T-helper 1 cell treated with Interleukin-12 subunit alpha and Interleukin-12 subunit beta and Interleukin-4 antibody, amounts not matched to agents 30 ng/mL and 1 ng/mL, for 36 hours (primary cell): Measurements from ENCODE around the gene FAM174A. TPM values are rescaled to one million over a fixed set of nuclear protein-coding genes. Genes with fewer than 3 reads are reported as not detected.
"Not testable (repeated sequence)": the region's sequence is repeated elsewhere in the genome, so short reads cannot be mapped to it uniquely, and the experiment has no call there.

Experiments
- intact Hi-C: fragments of 100-400 bp; cut with micrococcal nuclease; formaldehyde crosslinking; loops from one replicate; pipeline ENCODE4 v1.15.1; 2024
- total RNA-seq: library from RNA; stranded (reverse); gene quantifications from 2 replicates; pipeline ENCODE4 v1.2.3, GENCODE V29; 2022

The FAM174A gene
- total RNA-seq, 1 donor from 2014 or later = 6.8 TPM

DNA sequence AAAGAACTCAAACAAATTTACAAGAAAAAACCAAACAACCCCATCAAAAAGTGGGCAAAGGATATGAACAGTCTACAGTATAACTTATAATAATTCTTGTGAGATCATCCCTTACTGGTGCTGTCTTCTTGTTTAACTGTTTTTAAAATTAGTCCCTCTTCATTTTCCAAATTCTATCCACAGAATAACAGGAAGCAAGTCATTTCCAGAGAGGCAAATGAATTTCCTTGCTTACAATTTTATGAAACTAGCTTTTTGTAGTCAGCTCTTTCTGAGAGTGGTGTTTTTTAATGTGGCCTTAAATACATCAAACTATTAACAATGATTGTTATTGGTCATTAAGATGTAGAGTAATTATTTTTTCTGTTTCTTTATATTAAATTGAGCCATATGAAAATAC, 40.6 kb downstream of the FAM174A start:
- intact Hi-C loops = no loop called here

DNA sequence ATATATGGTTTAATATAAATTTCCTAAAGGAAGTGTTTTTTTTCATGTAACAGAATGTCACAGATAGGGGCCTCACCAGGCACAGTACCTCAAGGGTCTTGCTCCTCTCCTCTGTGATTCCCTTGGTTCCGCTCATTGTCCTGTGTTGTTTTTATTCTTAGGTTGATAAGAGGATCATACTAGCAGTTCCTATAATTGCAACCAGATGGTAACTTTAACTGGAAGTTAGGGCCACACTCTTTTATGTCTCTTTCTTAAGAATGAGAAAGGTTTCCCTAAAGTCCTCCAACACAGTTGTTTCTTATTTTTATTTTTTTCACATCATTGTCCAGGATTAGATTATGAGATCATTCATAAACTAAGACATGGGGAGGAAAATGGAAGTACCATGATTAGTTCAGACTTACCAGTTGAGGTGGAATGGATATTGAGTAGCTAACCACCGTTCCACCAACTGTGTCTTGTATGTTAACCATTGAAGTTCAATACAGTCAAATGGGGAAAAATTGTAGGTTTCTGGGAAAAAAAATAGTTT, 41.1 kb downstream of the FAM174A start:
- intact Hi-C loops = no loop called here

DNA sequence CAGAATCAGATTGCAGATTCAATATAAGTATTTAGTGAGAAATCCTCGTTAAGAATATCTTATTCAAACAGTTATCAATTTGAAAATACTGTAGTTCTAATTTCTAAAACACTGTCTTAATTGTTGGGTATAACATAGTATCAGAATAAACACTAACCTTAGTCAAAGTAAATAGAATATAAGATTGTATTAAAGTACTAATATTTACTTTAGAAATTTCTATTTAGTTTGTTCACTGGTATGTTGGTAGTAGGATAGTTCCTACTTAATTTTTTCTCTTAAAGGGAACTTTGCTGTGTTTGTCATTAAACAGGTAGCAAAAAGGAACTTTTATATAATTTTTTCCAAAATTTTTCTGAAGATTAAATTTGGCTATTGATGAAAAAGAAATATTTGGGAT, 42.3 kb downstream of the FAM174A start:
- intact Hi-C loops = no loop called here

DNA sequence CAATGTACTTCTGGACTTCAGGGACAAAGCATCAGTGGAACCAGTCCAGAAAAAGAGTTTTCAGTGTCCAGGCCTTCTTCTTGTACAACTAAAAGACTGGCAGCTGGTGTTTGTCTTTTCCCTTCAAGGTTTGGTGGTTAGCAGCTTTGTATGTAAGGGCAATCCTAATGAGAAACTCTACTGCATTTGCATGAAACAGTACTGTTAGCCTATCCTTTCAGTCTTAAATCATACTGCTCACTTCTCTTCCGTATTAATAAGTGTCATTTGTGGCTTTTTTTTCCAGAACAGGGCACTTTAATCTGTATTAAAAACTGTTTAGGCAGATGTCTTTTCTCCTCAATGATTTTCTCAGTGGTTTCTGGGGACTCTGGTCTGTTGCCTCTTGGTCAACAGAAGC, 48.9 kb downstream of the FAM174A start:
- intact Hi-C loops = no loop called here

DNA sequence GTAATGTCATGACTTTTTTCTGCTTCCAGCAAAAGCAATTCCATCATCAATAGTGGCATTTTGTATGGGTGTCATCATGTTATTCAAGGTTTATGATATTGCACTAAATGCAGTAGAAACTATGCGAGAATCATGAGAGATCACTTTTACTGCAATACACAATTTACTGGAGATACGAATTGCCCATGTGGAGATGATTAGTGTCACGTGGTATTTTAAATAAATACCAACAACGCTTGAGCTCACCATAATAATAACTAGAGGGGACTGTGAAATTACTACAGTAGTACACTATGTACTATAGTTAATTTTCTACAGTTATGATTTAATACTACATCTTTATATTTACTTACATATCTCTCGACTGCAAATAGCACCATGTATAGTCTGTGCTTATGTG, 49.7 kb downstream of the FAM174A start:
- intact Hi-C loops = no loop called here

DNA sequence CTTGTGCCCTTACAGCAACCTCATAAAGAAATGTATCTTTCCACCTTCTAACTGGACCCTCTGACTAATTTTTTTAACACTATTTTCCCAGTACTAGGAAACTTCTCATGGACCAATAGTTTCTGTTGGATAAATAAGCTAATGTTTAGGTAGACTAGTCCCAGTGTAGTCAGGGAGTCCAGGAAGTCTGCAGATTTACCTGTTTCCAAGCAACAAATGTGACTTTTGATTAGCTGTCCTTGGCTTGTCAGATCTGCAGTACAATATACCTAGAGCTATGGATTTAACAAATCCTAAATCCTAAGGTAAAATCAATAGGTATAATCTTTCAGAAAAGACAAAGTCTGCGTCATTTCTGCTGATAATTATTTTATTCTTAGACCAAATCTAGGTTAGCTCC, 55.7 kb downstream of the FAM174A start:
- intact Hi-C loops = no loop called here

DNA sequence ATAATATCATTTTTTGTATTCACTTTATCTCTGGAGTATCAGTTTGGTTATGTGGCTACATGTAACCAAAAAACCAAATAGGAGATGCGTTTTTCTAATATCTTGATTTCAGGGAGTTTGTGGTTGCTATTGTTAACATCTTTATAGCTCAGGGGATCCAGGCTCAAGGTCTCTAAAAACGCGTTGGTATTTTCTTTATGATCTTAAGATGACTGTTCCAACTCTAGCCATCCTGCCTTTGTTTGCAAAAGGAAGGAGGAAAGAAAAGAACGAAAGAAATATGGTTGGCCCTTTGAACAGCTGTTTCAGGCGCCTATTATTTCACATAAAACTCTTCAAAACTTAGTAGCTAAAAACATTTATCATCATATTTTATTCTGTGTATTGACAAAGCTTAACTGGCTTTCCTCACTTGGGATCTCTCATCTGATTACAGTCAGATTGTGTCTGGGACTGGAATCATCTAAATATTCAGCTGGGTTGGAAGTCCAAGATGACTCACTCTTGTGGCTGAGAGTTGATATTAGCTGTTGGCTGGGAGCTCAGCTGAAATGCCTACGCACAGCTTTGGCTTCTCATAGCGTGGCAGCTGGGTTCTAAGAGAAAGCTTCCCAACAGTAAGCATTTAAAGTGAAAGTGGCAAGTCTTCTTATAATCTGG, 60.1 kb downstream of the FAM174A start:
- intact Hi-C loops = no loop called here

DNA sequence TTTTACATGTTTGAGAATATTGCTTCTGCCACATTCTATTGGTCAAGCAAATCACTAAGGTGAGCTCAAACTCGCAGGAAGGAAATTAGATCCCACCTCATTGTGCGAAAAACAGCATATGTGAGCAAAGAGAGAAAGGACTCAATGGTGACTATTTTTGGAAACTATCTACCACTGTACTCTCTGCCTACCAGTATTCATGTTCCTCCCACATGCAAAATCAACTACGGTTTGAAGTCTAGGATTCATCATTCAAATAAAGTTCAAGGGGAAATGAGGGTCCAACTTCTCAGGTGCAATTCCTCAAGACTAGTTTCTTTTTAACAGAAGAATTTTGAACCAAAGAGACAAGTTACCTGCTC, 60.6 kb downstream of the FAM174A start:
- intact Hi-C loops = no loop called here

DNA sequence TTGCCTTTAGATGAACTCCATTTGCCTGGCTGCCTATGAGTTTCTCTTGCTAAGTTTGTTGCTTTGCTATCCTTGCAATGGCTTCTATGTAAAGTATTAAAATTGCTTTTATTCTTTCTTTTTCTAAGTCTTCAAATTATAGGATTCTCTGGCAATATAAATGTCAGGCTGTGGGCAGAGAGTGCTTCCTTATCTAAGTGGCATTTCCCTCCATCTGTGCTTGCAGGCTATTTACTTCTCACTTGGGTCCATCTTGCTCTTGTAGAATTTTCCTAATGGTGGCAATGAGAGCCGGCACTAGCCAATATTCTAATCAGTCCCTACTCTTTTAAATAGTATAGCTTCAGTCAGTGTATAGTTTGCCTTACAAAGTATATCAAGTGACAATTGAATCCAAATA, 63.3 kb downstream of the FAM174A start:
- intact Hi-C loops = no loop called here

DNA sequence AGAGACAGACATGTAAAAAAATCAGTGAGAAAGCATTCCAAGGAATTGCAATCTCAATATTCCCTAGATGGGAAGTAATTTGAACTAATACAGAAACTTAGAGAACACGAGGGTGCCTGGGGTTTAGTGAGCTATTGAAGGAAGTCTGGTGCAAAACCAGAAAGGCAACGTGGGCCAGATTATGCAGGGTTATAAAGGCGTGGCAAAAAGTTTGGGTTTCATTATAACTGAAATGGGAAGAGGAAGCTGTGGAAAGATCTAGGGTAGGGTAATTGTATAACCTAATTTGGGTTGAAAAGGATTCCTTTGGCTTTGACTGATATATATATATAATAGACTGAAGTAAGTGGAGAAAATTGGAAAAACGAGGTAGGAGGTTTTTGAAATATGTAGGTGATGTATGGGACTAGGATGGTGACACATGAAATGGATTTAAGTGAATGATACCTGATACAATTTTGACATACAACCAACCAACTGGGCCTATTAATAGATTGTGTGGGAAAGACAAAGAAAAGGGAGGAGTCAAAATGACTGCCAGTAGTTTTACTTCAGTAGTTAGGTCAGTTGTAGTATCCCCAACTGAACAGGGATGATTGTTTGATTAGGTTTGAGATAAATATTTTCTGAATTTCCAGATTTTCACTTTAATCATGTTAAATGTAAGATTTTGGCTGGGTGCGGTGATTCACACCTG, 65.3 kb downstream of the FAM174A start:
- intact Hi-C loops = no loop called here

DNA sequence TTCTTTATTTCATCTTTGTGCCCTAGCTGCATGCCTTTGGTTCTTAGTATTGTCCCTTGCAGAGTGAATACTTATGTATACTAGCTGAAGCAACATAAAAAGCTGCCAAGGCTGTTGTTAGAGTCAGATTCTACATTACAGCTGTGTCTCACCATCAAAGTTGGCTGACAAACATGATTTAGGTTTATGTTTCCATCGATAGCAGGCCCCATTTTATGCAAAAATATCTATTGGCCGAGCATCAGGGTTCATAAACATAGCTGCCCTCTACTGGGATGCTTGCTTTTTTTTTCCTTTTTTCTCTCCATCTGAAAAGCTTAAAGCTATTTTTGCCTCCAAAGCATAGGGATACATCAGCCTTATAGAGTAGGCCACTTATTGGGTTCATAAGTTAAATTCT, 68.0 kb downstream of the FAM174A start:
- intact Hi-C loops = no loop called here

DNA sequence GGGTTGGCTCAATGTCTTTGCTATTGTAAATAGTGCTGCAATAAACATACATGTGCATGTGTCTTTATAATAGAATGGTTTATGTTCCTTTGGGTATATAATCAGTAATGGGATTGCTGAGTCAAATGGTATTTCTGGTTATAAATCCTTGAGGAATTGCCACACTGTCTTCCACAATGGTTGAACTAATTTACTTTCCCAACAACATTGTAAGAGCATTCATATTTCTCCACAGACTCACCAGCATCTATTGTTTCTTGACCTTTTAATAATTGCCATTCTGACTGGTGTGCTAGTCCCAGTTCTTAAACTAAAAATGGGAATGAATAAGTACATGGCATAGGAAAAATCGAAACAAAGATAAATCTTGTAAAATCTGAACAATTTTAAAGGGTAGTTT, 68.8 kb downstream of the FAM174A start:
- intact Hi-C loops = not testable (repeated sequence)

DNA sequence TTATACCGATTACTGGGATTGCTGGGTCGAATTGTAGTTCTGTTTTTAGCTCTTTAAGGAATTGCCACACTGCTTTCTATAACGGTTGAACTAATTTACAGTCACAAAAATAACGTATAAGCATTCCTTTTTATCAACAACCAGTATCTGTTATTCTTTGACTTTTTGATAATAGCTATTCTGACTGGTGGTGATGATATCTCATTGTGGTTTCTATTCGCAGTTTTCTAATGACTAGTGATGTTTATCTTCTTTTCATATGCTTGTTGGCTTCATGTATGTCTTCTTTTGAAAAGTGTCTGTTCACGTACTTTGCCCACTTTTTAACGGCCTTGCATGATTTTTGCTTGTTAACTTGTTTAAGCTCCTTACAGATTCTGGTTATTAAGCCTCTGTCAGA, 74.4 kb downstream of the FAM174A start:
- intact Hi-C loops = no loop called here

DNA sequence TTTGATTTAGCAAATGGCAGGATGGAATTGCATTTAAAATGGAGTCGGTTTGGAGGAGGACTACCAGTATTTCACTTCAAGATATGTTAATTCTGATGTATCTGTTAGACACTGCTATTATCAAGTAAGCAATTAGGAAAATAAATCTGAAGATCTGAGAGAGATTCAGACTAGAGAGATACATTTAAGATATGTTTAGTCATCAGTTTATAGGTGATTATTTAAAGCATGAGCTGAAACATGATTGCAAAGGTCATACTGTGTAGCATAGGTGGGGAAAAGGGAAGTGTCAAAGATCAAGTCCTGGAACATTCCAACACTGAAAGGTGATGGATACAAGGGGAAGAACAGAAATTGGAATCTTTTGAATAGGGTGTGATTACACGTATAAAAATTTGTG, 79.1 kb downstream of the FAM174A start:
- intact Hi-C loops = no loop called here

DNA sequence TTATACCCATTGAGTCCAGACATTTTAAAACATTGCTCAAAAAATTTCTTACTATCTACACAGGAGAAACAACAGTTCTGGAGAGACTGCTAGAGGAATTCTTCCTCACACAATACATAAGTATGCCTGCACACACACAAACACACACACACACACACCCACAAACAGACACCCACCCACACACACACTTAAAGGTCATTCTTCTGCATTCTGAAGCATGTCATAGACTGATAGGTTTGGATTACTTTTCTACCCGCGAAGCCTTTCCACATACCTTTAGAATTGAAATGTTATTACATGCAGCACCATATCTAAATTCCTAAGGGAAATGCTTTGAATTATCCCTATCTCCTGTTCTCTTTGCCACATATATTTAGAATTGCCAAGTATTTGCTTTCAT, 80.2 kb downstream of the FAM174A start:
- intact Hi-C loops = no loop called here

DNA sequence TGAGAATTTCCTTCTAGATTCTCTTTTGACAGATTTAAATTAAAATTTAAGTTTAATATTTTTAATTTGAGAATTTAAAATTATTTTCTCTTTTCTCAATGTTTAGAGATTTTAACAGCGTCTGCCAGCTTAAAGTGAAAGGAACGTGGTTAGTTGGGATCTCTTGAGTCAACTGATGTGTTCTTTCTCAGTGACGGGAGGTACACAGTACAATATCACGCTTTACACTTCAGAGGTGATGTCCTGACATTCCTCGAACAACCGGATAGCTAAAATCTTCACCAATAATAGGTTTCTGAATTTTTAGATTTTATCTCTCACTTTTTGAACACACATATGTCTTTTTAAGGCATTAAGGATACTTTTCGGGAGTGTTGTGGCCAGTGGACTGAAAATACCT, 81.1 kb downstream of the FAM174A start:
- intact Hi-C loops = no loop called here

DNA sequence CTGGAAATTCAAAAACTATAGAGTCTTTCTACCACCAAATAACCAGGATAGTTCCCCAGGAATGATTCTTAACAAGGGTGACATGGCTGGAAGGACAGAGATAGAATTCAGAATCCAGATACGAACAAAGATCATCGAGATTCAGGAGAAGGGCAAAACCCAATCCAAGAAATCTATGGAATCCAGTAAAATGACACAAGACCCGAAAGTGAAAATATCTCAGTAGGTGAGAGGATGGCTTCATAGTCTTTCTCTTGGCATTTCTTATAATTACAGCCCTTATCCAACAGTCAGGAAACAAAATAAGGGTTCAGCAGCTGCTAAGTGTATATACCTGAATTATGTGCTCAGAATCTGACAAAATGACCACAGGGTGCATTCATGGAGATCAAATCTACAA, 81.8 kb downstream of the FAM174A start:
- intact Hi-C loops = no loop called here

DNA sequence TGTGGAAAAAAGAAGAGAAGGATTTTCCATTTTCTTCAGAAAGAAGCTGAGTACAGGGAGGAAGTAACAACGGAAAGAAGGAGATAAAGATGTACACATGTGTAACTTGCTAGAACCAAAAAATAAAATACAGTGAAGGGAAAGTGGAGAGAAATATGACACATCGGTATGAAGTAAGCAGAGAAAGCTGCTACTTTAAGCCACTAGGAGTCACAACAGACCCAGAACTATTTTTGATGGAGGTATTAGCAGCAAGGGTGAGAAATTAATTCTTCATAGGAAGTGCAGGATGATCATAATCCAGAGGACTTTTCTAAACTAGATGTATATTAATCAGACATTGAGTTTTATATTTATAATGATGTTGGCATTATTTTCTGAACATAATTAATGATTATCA, 88.5 kb downstream of the FAM174A start:
- intact Hi-C loops = loop anchor here (1.0 to 10.0 kb wide), 6 partner anchors 159 to 1051 kb away; no protein-coding TSS in a partner anchor

DNA sequence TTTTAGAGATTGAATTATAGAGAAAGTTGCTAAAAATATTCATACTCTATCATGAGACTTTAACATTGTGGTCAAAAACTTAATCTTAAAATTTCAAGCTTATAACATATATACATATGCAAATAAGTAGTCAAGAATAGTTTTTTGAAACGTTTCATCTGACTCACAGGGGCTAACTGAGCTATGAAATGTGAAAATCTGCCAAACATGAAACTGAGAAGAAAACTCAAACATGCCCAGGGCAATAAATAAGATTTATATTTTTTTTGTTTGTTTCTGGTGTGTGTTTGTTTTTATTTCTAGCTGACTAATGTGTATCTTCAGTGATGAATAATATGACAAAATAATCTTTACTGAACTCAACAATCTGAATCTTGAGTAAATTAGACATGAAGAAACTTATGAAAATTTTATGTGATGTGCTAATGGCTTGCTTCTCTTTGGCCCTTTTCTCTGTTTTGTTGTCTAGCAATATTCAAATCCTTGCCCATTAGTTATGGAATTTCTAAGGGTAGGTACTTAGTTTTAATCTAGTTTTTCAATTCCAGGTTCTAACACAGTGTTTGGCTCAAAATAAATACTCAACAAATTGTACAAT, 99.9 kb downstream of the FAM174A start:
- intact Hi-C loops = no loop called here
